ENCODE data around the gene CNN2.
"Not testable (repeated sequence)": the region's sequence is repeated elsewhere in the genome, so short reads cannot be mapped to it uniquely, and the experiment has no call there.

CNN2 gene

DNA sequence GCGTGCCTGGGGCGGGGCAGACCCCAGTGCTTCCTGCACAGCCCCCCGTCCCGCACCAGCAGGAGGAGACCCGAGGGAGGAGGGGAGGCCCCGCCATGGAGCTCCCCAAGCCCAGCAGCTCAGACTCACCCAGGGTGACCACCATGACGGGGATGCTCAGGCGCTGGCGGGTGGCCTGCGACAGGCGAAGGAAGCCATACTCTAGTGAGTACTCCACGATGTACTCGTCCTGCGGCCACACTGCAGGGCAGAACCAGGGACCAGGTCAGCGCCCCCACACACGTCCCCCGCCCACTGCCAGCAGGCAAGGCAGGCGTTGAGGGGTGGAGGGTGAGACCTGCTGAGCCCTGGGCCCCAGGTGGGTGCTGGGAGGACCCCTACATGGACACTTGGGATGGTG, 14.1 kb upstream of the CNN2 start:
- no peak for DNase-seq

DNA sequence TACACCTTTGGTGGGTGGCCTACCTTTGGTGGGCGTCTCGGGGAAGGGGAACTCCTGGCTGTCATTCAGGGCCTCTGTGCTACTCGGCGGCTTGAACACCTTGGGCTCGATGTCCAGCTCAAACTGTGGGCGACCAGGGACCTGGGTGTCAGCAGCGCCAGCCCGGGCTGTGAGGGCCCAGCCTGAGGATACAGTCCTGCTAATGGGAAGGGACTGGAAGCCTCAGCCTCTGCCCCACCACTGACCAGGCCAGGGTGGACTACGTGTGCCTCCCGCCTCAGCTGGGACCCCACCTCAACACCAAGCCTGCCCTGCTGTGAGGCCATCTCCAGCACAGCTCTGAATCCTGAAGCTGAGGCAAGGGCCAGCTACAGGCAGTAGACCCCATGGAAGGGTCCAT, 13.2 kb upstream of the CNN2 start:
- no peak for DNase-seq

DNA sequence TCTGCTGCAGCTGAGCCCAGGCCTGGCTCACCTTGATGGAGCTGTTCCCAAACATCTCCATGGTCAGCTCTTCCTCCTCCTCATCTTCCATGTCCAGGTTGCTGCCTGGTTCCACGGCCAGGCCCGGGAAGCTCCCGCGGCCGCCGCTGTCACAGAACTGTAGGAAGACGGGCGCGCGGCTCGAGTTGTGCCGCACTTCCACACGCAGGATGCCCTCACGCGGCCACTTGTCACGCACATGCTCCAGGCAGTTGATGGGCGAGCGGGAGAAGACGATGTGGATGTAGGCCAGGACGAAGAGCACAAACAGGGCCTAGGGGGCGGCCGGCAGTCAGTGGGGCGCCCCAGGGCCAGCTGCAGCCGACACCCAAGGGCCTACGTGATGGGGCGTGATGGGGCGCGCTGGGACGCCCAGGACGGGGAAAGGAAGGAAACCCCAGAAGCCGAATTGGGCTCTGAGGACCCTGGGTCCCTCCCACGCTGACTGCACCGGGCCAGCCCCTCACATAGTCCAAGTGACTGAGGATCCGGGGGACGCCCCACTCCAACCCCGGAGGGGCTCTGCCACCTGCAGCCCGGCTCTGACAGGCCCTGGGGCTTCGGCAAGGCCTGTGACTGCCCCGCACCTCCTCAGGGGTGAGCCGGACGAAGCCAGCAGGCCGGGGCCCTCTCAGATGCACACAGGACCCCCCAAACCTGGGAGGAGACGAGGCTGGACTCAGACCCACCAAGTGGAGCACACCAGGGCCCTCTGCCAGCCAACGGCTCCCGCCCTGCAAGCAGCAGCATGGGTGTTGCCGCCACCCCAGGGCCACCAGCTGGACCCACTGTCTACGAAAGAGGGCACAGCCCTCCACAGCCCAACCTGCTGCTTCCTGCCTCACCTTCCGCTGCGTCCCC, 12.0 kb upstream of the CNN2 start:
- no peak for DNase-seq

DNA sequence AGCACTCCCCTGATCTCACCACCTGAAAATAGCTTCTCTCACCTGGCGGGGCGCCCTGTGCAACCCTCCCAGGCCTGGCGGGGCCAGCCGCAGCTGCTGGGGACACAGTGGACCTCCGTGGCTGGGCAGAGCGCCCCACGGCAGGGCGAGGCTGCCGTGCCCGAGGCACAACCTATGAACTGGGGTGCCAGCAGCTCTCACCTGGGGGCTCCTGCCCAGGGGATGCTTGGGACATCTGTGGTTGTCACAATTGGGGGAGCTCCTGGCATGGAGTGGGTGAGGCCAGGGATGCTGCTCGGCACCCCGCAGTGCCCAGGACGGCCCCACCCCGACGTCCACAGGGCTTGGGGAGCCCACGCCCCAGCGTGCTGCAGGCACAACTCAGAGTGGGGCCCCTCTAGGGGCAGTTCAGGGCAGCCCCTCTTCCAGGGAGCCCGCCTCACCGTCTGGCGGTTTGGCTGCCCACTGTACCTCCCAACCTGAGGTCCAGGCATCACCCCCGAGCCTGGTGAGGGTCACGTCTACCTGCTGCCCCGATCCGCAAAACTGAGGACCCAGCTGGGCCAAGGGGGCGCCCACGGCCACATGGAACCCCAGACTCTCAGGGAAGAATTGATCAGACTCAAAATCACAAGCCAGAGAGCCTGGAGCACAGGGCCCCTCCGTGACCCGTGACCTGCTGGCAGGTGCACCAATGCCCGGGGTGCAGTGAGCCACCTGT, 11.2 kb upstream of the CNN2 start:
- no peak for DNase-seq

DNA sequence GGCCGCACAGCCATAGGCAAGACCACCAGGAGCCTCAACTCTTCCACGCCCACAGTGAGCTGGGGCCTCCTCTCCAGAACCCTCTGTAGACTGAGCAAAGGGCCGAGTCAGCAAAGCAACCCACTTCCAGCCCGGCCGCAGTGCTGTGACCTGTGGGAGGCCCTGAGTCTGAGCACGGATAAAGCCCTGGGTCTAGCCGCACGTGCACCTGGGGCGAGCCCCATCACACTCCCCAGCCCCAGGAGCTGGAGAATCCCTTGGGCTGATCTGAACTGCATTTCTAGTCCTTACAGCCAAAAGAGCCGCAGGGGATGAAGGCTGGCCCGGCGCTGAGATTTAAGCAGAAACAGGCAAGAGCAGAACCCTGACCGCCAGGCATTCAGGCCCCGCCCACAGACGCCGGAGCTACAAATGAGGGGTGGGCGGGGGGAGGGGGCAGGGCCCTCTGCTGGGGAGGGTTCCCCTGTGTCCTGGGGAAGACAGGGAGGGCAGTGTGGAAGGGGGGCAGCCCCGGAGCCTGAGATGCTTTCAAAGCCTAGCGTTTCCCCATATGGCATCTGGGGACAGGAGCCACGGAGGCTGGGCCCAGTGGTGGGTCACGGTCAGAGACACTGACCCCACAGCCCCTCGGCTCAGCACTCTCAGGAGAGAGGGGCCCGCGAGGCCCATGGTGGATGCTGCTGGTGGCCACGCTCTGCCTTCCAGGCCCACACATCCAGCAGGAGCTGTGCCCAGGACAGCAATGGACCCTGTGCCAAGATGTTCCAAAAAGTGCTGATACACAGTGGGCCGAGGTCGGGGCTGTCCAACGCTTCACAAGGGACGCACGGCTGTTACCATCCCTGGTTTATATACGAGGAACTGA, 10.4 kb upstream of the CNN2 start:
- DNase-seq, result no peak

DNA sequence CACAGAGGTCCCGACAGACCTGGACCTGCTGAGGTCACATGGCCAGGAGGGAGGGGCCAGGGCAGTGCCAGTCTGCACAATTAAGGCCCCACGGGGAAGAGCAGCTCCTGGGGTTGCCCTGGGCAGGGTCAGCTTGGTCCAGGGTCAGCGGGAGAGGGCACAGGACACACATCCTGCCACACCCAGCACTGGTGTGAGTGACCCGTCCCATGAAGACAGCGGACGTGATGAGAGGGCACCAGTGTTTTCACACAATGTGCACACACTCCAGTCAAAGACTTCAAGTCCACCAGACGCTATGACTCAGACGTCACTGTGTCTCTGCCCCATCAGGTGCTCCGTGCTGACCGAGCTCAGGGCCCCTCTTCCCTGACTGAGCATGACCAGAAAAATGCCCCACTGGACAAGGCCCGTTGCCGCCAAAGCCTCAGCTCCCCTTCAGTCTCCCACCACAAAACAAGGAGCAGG, 9.7 kb upstream of the CNN2 start:
- DNase-seq, result no peak

DNA sequence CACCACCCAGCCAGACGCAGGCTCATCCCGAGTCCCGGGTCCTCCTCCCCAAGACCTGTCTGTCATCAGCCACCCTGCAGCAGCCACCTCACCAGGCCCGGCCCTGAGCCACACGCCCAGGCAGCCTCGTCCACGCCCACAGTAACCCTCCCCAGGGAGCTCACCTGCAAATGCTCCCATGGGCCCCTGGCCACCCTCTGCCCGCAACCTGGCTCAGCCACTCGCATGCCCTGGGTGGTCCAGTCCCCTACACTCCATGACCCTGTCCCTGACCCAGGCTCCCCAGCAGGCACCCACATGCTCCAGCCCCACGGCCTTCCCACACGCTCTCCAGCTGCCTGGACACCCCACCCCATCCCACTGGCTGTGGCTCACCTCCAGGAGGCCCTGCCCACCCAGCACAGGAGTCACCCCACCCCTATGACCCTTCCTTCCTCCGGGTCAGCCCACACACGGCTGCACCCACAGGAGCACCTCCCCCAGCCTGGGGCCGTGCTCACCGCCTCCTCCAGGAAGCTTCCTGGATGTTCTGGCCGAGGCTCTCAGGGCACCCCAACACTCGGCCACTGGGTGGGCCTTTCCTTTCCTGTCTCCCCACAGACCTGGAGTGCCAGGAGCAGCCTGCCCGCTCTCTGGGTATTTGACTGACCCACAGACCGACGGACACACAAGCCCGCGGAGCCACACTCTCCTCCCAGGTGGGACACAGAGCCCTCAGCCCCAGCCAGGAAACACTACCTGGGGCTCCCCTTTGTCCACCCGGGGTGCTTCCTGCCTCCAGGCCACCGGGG, 9.1 kb upstream of the CNN2 start:
- no peak for DNase-seq

DNA sequence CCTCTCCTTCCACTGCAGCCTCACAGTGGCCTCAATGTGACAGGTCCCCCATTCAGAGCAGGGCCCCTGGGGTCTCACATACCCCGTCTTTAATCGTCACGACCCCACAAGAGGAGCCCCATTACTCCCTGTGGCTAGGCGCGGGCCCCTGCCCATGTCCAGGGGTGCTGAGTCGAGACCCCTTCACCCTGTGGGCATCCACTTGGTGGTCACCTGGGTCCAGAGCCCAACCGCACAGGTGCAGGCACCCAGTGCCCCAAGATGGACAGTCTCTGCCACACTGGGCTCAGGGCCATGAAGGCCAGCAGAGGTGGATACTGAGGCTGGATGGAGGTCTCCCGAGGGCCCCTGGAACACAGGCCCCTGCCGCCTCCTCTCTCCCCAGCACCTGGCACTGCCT, 8.5 kb upstream of the CNN2 start:
- no peak for DNase-seq

DNA sequence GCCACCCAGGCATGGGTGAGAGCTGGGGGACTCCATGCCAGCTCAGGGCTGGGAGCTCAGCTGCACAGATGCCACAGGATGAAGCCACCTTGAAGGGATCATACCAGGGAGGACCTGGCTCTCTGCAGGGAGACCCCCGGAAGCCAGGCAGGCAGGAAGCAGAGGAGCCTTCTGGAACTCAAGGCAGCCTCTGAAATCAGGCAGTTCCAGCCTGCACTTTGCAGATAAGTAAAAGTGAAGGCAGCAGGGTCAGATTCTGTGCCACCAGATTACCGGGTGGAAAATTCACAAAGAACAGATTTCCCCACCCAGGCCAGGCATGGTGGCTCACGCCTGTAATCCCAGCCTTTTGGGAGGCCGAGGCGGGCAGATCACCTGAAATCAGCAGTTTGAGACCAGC, 8.0 kb upstream of the CNN2 start:
- no peak for DNase-seq

DNA sequence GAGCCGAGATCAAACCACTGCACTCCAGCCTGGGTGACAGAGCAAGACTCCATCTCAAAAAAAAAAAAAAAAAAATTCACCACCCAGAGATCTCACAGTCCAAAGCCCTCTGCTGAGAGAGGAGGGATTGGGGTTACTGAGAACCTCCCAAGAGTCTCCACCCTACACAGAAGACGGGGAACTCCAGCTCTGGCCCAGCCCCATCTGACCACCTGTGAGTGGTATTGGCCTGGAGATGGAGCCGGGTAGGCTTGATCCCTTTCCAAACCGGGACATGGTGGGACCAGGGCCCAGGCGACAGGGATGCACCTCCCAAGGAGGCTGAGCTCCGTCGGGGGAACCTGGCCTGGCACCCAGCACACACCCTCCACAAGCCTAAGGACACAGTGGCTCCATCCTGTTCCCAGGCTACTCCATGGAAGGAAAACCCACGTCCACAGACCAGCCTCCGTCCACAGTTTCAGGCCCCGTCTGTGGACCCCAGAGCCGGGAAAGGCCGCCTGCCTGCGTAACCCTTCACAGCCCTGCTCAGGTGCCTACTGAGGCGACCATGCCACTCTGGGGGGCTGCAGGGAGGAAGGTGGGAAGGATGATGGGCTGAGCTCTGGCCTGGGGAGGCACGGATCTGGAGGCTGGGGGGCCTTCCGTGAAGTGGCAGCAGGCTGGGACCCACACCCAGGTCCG, 7.3 kb upstream of the CNN2 start:
- no peak for DNase-seq

DNA sequence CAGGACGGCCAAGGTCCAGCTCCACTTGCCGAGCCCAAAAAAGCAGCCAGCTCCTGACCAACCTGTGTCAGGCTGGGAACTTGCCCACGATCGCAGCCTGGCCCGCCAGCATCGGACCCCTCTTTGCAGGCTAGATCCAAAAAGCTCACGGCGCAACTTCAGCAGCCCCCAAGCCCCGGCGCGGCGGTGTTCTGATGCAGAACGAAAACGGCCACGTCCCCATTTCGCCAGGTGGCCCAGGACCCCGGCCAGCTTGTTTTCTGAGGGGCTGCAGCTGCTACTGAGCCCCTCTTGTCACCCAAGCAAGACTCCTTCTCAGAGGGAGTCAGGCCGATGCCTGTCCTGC, 6.8 kb upstream of the CNN2 start:
- no peak for DNase-seq

DNA sequence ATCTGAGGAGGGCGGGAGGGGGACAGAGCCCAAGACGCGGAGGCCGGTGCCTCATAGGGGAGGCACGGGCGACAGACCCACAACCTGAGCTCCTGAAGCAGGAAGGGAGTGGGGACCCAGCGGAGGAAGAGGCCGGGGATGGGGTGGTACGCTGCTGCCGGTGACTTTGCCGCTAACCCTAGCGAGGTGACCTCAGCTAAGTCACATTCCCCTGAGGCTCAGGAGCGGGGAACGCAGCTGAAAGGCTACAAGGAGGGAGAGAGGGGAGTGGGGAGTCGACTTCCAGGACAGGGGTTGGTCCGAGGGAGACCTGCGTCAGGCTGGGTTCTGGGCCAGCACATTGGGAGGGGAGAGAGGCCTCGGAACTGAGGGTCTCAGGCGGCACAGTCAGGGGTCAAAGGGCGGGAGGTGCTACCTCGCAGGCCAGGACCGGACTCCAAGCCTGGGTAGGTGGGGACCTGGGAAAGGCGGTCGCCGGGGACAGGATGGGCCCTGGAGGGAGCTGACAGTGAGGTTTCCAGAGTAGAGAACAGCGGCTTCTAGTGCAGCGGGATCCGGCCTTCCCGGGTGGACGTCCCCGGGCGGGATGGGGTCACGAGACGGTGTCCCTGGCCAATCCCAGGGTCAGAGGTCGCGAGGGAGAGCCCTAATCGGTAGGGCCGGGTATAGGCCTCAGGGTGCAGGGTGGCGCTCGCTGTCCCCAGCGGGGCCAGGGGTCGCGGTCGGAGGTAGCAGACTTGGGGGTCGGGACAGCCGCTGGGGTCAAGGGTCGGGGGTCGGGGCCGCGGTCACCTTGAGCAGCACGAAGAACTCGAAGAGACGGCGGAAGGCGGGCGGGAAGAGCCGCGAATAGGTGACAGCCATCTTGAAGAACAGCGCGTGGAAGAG, 6.2 kb upstream of the CNN2 start:
- DNase-seq, result no peak

DNA sequence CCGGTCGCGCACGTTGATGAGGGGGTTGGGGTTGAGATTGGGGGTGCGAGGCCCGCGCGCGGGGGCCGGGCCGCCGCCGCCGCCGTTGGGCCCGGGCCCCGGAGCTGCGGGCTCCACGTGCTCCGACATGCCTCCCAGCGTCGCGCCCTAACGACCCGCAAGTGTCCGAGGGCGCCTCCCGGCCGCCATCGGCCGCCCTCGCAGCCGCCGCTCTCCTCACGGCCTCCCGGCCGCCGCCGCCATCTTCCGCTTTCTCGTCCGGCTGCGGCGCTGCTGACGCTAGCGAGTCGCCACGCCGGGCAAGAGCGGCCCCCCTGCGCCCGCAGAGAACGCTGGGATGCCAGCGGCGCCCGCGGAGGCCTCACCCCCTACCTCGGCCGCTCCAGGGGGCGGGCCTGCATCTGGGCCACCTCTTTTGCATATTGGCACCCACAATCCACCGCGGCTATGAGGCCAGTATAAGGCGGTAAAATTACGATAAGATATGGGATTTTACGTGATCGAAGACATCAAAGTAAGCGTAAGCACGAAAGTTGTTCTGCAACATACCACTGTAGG, 5.5 kb upstream of the CNN2 start, which contains the start of gene TMEM259:
Gene TMEM259, minus strand, starts transcription at position 256 of the 558 bp plus-strand sequence. Its CDS starts 127 bp downstream, at position 129.
- peak; percentile 91 for DNase-seq

DNA sequence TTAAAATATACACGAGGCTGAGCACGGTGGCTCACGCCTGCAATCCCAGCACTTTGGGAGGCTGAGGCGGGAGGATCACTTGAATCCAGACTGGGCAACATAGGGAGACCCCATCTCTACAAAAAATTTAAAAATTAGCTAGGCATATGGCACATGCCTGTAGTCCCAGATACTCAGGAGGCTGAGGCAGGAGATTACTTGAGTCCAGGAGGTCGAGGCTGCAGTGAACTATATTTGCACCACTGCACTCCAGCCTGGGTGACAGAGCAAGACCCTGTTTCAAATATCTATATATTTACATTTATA, 2.6 kb upstream of the CNN2 start:
- DNase-seq, result not testable (repeated sequence)

DNA sequence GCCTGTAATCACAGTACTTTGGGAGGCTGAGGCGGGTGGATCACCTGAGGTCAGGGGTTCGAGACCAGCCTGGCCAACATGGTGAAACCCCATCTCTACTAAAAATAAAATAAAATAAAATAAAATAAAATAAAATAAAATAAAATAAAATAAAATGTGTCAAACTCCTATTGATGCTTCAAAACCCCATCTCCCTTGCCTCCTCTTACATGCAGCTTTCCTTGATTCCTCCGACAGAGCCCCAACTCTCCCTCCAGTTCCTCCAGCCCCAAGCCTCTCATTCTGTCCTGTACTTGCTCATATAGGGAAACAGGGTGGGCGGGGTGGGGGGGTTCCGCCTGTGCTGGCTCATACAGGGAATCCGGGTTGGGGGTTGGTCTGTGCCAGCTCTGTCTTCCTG, 1.3 kb upstream of the CNN2 start:
- not testable (repeated sequence) for DNase-seq

DNA sequence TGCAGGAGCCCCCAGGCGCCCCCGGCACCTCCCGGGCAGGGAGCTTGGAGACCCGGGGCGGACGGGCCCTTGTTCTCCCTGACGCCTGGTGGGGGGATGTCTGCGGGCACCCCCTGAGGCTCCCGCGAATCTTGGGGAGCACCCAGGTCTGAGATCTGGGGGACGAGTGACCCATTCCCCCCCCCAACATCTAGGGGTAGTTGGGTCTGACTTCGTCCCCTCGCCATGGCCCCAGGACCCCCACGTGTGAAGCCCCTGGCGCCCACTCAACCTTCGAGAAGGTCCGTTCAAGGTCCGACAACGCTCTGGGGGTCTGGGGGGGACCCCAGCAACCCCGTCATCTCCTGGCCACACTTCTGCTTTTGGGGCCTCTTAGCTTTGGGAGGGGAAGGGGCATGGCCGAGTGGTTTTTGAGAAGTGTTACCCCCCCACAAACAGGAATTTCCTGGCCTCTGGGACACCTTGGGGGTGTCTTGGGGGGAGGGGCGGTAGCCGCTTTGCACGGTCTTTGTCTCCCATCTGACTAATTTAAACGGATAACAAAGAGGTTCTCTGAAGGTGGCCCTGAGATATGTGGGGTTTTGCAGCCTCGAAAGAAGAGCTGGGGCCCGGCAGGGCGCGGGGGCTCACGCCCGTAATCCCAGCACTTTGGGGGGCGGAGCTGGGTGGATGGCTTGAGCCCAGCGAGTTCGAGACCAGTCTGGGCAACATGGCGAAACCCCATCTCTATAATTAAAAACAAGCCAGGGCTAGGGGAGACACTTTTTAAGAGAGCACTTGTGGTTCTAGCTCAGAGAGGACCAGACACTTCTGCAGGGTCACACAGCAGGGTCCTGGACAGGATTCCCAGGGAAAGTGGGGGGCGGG, 608 bp downstream of the CNN2 start:
- DNase-seq, result no peak

DNA sequence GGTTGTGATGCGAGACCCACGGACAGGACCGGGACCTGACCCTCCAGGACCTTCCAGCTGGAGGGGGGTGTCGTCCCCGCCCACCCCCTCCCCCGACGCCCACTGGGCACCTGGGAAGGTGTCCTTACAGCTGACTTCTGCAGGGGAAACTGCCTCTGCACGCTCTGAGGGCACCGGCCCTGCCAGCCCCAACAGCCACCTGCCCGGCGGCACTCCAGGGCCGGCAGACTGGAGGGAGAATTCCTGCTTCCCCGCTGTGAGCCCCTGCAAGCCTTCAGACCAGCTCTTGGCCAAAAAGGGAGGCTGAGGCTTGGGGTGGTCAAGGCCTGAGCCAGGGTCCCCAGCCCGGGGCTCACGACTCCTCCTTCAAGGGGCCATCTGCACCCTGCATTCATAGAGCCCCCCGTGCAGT, 1.2 kb downstream of the CNN2 start:
- DNase-seq, result no peak

DNA sequence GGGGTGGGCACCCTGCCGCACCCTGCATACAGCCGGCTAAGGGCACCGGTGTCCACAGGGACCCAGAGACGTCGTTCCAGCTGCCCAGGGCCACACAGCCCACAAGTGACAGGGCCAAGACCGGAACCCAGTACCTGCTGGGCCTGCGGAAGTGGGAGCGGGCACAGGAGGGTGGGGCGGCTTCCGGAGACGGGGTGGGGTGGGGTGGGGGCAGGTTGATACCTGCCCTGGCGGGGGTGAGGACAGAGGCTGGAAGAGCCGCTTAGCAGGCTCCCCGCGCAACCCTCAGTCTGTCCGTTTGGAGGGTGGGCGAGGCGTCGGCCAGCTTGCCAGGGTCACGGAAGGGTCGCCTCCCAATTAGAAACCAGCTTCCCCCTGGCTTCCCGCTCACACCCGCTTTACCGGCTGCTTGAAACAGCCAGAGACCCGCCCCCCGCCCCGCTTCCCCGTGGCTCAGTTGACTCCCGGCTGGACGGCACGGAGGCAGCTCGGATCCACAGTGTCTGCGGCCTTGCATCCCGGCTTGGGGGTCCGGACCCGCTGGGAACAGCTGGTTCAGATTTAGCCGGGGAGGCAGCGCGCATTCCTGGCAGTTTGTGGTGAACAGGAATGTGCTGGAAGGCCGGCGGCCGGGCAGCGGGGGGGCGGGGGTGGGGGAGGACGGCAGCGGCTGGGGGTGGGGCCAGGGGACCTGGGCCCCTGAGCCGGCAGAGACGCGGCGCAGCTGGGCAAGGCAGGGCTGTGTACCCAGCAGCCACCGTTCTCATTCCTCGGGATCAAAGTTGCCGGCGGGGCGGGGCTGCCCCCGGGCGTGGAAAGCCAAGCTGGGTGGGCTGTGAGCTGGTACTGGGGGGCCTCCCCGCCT, 1.9 kb downstream of the CNN2 start:
- DNase-seq, result no peak

Data from GOT3 (cell line).